WTC11 (cell line): ENCODE measurements around the gene PHC1.

Source experiments
- CREB1 ChIP-seq: sonication (generic); formaldehyde crosslinking; IDR thresholded peaks from 2 replicates; pipeline ENCODE4 v1.8.0; 2023; ENCODE audit warnings: mild to moderate bottlenecking, missing genetic modification reagents
- JUN ChIP-seq: sonication (generic); formaldehyde crosslinking; IDR thresholded peaks from 2 replicates; pipeline ENCODE4 v1.8.0; 2023; ENCODE audit warnings: mild to moderate bottlenecking, missing genetic modification reagents
- NR3C1 ChIP-seq: sonication (generic); formaldehyde crosslinking; conservative IDR thresholded peaks from 2 replicates; pipeline ENCODE4 v1.8.1; 2023; ENCODE audit warnings: low read depth, mild to moderate bottlenecking, missing genetic modification reagents
- TEAD4 ChIP-seq: sonication (generic); formaldehyde crosslinking; IDR thresholded peaks from 2 replicates; pipeline ENCODE4 v1.8.0; 2022; ENCODE audit warnings: mild to moderate bottlenecking, missing genetic modification reagents
- ZNF121 ChIP-seq: sonication (generic); formaldehyde crosslinking; IDR thresholded peaks from 2 replicates; pipeline ENCODE4 v1.8.0; 2023; ENCODE audit warnings: missing genetic modification reagents
- TF ChIP-seq, protein P1 (sequence below): fragments of 200-600 bp; IDR thresholded peaks from 2 replicates; pipeline ENCODE4 v1.8.0; 2022; ENCODE audit warnings: antibody characterized with exemption
- TF ChIP-seq, protein P2 (sequence below): sonication (generic); formaldehyde crosslinking; IDR thresholded peaks from 2 replicates; pipeline ENCODE4 v1.8.1; 2023; ENCODE audit warnings: mild to moderate bottlenecking, missing genetic modification reagents, moderate library complexity

DNA sequence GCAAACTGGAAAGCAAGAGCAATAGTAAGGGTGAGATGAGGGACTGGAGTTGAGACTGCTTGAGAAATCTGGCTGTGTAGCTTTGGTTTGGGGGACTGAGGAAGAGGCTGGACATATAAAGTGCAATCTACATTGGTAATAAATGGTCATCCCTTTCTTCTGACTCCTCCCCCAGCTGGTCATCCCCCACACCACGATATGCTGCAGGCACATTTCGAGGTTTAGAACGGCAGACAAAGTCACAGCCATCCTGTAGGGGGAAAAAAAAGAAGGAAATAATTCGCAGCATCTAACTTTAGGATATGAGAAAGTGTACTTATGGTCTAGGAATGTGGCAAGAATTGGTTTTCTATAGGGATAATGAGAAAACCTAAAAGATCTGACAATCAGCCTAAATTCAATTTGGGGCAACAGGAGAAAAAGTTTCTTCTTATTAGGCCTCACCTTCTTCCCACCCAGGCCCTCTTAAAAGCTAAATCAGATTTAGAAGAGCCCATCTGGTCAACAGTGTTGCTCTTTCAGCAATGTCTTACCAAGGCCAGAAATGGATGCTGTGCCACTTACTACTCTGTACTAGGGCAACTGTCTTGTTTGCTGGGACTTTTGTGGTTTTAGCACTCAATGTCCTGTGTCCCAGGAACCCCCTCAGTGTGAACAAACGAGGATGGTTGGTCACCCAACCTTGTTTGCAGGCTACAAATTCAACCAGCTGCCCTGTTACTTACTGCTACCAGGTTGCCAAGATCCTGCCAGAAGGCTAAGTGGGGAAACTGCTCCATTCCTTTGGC is 27.6 kb downstream of the PHC1 start:
- TF ChIP-seq, protein P1, sequence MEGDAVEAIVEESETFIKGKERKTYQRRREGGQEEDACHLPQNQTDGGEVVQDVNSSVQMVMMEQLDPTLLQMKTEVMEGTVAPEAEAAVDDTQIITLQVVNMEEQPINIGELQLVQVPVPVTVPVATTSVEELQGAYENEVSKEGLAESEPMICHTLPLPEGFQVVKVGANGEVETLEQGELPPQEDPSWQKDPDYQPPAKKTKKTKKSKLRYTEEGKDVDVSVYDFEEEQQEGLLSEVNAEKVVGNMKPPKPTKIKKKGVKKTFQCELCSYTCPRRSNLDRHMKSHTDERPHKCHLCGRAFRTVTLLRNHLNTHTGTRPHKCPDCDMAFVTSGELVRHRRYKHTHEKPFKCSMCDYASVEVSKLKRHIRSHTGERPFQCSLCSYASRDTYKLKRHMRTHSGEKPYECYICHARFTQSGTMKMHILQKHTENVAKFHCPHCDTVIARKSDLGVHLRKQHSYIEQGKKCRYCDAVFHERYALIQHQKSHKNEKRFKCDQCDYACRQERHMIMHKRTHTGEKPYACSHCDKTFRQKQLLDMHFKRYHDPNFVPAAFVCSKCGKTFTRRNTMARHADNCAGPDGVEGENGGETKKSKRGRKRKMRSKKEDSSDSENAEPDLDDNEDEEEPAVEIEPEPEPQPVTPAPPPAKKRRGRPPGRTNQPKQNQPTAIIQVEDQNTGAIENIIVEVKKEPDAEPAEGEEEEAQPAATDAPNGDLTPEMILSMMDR = no peak
- TF ChIP-seq CREB1 (CRISPR knock-in tag) (no peak), NR3C1 (CRISPR knock-in tag) (no peak), ZNF121 (CRISPR knock-in tag) (no peak), JUN (CRISPR knock-in tag) (no peak), TEAD4 (no peak)
- TF ChIP-seq, protein P2, sequence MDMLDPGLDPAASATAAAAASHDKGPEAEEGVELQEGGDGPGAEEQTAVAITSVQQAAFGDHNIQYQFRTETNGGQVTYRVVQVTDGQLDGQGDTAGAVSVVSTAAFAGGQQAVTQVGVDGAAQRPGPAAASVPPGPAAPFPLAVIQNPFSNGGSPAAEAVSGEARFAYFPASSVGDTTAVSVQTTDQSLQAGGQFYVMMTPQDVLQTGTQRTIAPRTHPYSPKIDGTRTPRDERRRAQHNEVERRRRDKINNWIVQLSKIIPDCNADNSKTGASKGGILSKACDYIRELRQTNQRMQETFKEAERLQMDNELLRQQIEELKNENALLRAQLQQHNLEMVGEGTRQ (CRISPR knock-in tag) = no peak
